ENCODE data around the gene LBX2. TPM values are rescaled to one million over a fixed set of nuclear protein-coding genes. Genes with fewer than 3 reads are reported as not detected.

The LBX2 gene
- total and polyA plus RNA-seq, 10 of the 15 experiments (the other 5 are each of a cell fraction or from before 2014, with no cell fraction given): 0.08 to 4.0 (median 0.27) TPM

DNA sequence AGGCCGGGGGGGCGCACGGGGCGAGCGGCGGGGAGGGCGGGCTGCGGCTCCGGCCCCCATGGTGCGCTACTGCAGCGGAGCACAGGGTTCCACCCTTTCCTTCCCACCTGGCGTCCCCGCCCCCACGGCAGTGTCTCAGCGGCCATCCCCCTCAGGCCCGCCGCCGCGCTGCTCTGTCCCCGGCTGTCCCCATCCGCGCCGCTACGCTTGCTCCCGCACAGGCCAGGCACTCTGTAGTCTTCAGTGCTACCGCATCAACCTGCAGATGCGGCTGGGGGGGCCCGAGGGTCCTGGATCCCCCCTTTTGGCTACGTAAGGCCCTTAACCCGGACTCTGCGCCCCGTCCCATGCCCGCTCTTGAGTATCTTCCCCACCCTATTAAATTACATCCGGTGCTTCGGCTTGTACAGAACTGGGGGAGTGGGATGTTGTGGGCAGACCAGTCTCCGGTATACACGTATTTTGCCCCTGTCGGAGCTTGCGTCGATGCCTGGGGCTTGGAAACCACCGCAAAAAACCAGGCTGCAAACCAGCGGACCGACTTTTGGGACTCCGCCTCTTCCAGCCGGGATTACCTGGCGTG, 41.8 kb downstream of the LBX2 start (continued):
- no peak for TF ChIP-seq EZH2 (IDR thresholded peaks at IDR 0.05; ENCODE audit: borderline replicate concordance, control insufficient read depth, low read depth, low read length)
- no peak for TF ChIP-seq ZNF622 (IDR thresholded peaks at IDR 0.05)
- no peak for TF ChIP-seq NRF1 (conservative IDR thresholded peaks at IDR 0.05; ENCODE audit: low read depth, low read length)
- TF ChIP-seq HCFC1 (IDR thresholded peaks at IDR 0.05; ENCODE audit: low read length): no peak
- no peak for TF ChIP-seq PAX8 (IDR thresholded peaks at IDR 0.05)
- TF ChIP-seq MTA2 (IDR thresholded peaks at IDR 0.05; ENCODE audit: low read depth): peak; percentile 60; the same call in 1 of the 2 replicates
- TF ChIP-seq, protein P1, sequence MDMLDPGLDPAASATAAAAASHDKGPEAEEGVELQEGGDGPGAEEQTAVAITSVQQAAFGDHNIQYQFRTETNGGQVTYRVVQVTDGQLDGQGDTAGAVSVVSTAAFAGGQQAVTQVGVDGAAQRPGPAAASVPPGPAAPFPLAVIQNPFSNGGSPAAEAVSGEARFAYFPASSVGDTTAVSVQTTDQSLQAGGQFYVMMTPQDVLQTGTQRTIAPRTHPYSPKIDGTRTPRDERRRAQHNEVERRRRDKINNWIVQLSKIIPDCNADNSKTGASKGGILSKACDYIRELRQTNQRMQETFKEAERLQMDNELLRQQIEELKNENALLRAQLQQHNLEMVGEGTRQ (IDR thresholded peaks at IDR 0.05; ENCODE audit: borderline replicate concordance, low read depth, low read length): no peak
- peak; percentile 76 for TF ChIP-seq POLR2AphosphoS5 (IDR thresholded peaks at IDR 0.05; ENCODE audit: low read length)
- TF ChIP-seq NFYB (IDR thresholded peaks at IDR 0.05; ENCODE audit: insufficient read depth, low read depth, low read length): no peak
- TF ChIP-seq POU2F2 (IDR thresholded peaks at IDR 0.05; ENCODE audit: borderline replicate concordance, low read depth, low read length): peak; percentile 52; the same call in 1 of the 3 replicates
- peak; percentile 61 for TF ChIP-seq RUNX3 (IDR thresholded peaks at IDR 0.05; ENCODE audit: low read length)
- 0 out of 2 replicates have a peak, but pooled peaks have one; percentile 32 for TF ChIP-seq TAF1 (IDR thresholded peaks at IDR 0.05; ENCODE audit: borderline replicate concordance, low read depth, low read length)
- TF ChIP-seq HDAC2 (IDR thresholded peaks at IDR 0.05): no peak
- TF ChIP-seq, protein P2, sequence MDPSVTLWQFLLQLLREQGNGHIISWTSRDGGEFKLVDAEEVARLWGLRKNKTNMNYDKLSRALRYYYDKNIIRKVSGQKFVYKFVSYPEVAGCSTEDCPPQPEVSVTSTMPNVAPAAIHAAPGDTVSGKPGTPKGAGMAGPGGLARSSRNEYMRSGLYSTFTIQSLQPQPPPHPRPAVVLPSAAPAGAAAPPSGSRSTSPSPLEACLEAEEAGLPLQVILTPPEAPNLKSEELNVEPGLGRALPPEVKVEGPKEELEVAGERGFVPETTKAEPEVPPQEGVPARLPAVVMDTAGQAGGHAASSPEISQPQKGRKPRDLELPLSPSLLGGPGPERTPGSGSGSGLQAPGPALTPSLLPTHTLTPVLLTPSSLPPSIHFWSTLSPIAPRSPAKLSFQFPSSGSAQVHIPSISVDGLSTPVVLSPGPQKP (IDR thresholded peaks at IDR 0.05; ENCODE audit: low read depth, low read length): no peak
- no peak for TF ChIP-seq MEF2A (IDR thresholded peaks at IDR 0.05; ENCODE audit: insufficient read depth, low read depth, low read length)
- TF ChIP-seq IKZF2 (IDR thresholded peaks at IDR 0.05): peak; percentile 91 to 96
- no peak for TF ChIP-seq ZBTB33 (IDR thresholded peaks at IDR 0.05)
- peak; percentile 88 for TF ChIP-seq NR2C1 (IDR thresholded peaks at IDR 0.05)
- TF ChIP-seq CREB1 (IDR thresholded peaks at IDR 0.05; ENCODE audit: low read depth): no peak
- TF ChIP-seq FOXK2 (IDR thresholded peaks at IDR 0.05): no peak
- TF ChIP-seq BACH1 (IDR thresholded peaks at IDR 0.05; ENCODE audit: borderline replicate concordance): peak; percentile 89
- peak; percentile 21; the same call in 1 of the 2 replicates for TF ChIP-seq ZNF217 (IDR thresholded peaks at IDR 0.05)
- TF ChIP-seq, protein P3, sequence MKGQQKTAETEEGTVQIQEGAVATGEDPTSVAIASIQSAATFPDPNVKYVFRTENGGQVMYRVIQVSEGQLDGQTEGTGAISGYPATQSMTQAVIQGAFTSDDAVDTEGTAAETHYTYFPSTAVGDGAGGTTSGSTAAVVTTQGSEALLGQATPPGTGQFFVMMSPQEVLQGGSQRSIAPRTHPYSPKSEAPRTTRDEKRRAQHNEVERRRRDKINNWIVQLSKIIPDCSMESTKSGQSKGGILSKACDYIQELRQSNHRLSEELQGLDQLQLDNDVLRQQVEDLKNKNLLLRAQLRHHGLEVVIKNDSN (IDR thresholded peaks at IDR 0.05; ENCODE audit: borderline replicate concordance, extremely low read length, insufficient read depth, low read depth, low read length): no peak
